ENCODE data around the gene DGCR6L. TPM values are rescaled to one million over a fixed set of nuclear protein-coding genes. Genes with fewer than 3 reads are reported as not detected.
A peak's percentile ranks its signal among the peaks of the same experiment; 100 is the strongest.
"Not testable (repeated sequence)": the region's sequence is repeated elsewhere in the genome, so short reads cannot be mapped to it uniquely, and the experiment has no call there.

DGCR6L gene
- total RNA-seq, 6 experiments from 2014 or later = 32.6 to 79.9 (median 50.9) TPM

GRCh38 chr22:20317402-20318042 is 2.3 kb downstream of the DGCR6L start:
- H3K27me3 ChIP-seq; DNase-seq; intact Hi-C loops (cut with DNase I); H3K4me3 ChIP-seq; H3K9me3 ChIP-seq; H3K36me3 ChIP-seq; H3K27ac ChIP-seq; ATAC-seq: not testable (repeated sequence)
- peak; percentile 40 to 55 (median 52) for TF ChIP-seq CTCF (IDR thresholded peaks at IDR 0.05)
- 58% methylated on average over 5 of the region's 8 CpGs for WGBS (ENCODE audit: insufficient coverage, low coverage, low lambda C conversion rate, missing lambda C conversion rate)
- peaks cover 0 to 46% (median 22%) of the 10 kb centered on the region in 4 donors for H3K4me1 ChIP-seq

GRCh38 chr22:20316844-20317401 is 2.9 kb downstream of the DGCR6L start:
- WGBS (ENCODE audit: insufficient coverage, low coverage, low lambda C conversion rate, missing lambda C conversion rate) = no CpG with 5 or more reads among the region's 8 CpGs
- Histone ChIP-seq H3K27ac (no peak overlapping the region), H3K36me3 (no peaks in the 10 kb centered on the region), H3K4me3 (no peak overlapping the region), H3K27me3 (no peaks in the 10 kb centered on the region), H3K4me1 (peaks cover 0 to 47% (median 23%) of the 10 kb centered on the region in 4 donors), H3K9me3 (no peaks in the 10 kb centered on the region)
- intact Hi-C loops (cut with DNase I) = no loop called here
- ATAC-seq (no peak), DNase-seq (no peak)
- TF ChIP-seq CTCF (IDR thresholded peaks at IDR 0.05) = no peak
- TF ChIP-seq POLR2A (IDR thresholded peaks at IDR 0.05) = no peak

GRCh38 chr22:20316217-20316843 is 3.5 kb downstream of the DGCR6L start:
- WGBS (ENCODE audit: insufficient coverage, low coverage, low lambda C conversion rate, missing lambda C conversion rate) = 100% methylated on average over 1 of the region's 12 CpGs
- Histone ChIP-seq H3K27me3 (no peaks in the 10 kb centered on the region), H3K9me3 (no peaks in the 10 kb centered on the region), H3K4me3 (no peak overlapping the region), H3K36me3 (no peaks in the 10 kb centered on the region), H3K4me1 (peaks cover 0 to 46% (median 22%) of the 10 kb centered on the region in 4 donors), H3K27ac (no peak overlapping the region)
- TF ChIP-seq CTCF (IDR thresholded peaks at IDR 0.05) (no peak), POLR2A (IDR thresholded peaks at IDR 0.05) (no peak)
- intact Hi-C loops (cut with DNase I) = no loop called here
- no peak for ATAC-seq
- peak in 1 of 3 donors; percentile 15 for DNase-seq

GRCh38 chr22:20315337-20316216 is 4.3 kb downstream of the DGCR6L start:
- no CpG with 5 or more reads among the region's 25 CpGs for WGBS (ENCODE audit: insufficient coverage, low coverage, low lambda C conversion rate, missing lambda C conversion rate)
- intact Hi-C loops (cut with DNase I) = no loop called here

GRCh38 chr22:20314741-20315336 is 5.0 kb downstream of the DGCR6L start:
- no CpG with 5 or more reads among the region's 12 CpGs for WGBS (ENCODE audit: insufficient coverage, low coverage, low lambda C conversion rate, missing lambda C conversion rate)
- H3K4me3 ChIP-seq; H3K9me3 ChIP-seq; H3K27me3 ChIP-seq; H3K36me3 ChIP-seq; intact Hi-C loops (cut with DNase I); ATAC-seq: not testable (repeated sequence)
- Histone ChIP-seq H3K4me1 (peaks cover 0 to 46% (median 19%) of the 10 kb centered on the region in 4 donors), H3K27ac (peak overlapping the region in 2 of 3 donors; percentile 52 to 65)
- peak in 1 of 3 donors; percentile 14 for DNase-seq

More at GRCh38 chr22:20315337-20316216, 4.3 kb downstream of the DGCR6L start:
- Histone ChIP-seq H3K27ac (peak overlapping the region in 2 of 3 donors; percentile 52 to 65), H3K4me3 (no peak overlapping the region), H3K27me3 (no peaks in the 10 kb centered on the region), H3K9me3 (no peaks in the 10 kb centered on the region), H3K4me1 (peaks cover 0 to 46% (median 19%) of the 10 kb centered on the region in 4 donors), H3K36me3 (no peaks in the 10 kb centered on the region)
- no peak for TF ChIP-seq CTCF (IDR thresholded peaks at IDR 0.05)
- TF ChIP-seq POLR2A (IDR thresholded peaks at IDR 0.05) = no peak
- peak in 1 of 3 donors; percentile 33 for DNase-seq
- ATAC-seq = no peak

GRCh38 chr22:20314206-20314605 is 5.7 kb downstream of the DGCR6L start:
- WGBS (ENCODE audit: insufficient coverage, low coverage, low lambda C conversion rate, missing lambda C conversion rate) = no CpG with 5 or more reads among the region's 5 CpGs
- intact Hi-C loops (cut with DNase I); H3K4me3 ChIP-seq; H3K36me3 ChIP-seq; H3K9me3 ChIP-seq; ATAC-seq; H3K27me3 ChIP-seq: not testable (repeated sequence)
- Histone ChIP-seq H3K4me1 (peaks cover 0 to 46% (median 19%) of the 10 kb centered on the region in 4 donors), H3K27ac (peak overlapping the region in 1 of 3 donors; percentile 65)
- peak in 1 of 3 donors; percentile 14 for DNase-seq
